Endometrial microvascular endothelial cells (primary cell): ENCODE data around the gene VMP1. TPM values are rescaled to one million over a fixed set of nuclear protein-coding genes. Genes with fewer than 3 reads are reported as not detected.
"Not testable (repeated sequence)": the region's sequence is repeated elsewhere in the genome, so short reads cannot be mapped to it uniquely, and the experiment has no call there.

Experiments used
- in situ Hi-C: cut with HindIII; loops from 2 replicates; pipeline ENCODE4 v1.10.0; 2017; ENCODE audit warnings: low sequenced_read_pairs, low pct_unique_long_range_greater_than_20kb; ENCODE audit errors: inconsistent ontology term
- total RNA-seq: library from RNA; depleted of rRNA; stranded (reverse); fragments of >200 nt; gene quantifications from one replicate; pipeline ENCODE4 v1.2.3, GENCODE V29; 2015; ENCODE audit errors: inconsistent ontology term

Gene VMP1
- total RNA-seq, 1 donor from 2014 or later, result 138 TPM

GRCh38 chr17:59791603-59792457, 84.4 kb downstream of the VMP1 start:
- in situ Hi-C loops, result no loop called here

- in situ Hi-C loops, result not testable (repeated sequence)
Observed at GRCh38 chr17:59792458-59792823, 85.0 kb downstream of the VMP1 start.

GRCh38 chr17:59793205-59793604, 85.8 kb downstream of the VMP1 start:
- in situ Hi-C loops, result no loop called here

GRCh38 chr17:59796138-59796537, 88.7 kb downstream of the VMP1 start:
- in situ Hi-C loops, result no loop called here

GRCh38 chr17:59796785-59797205, 89.3 kb downstream of the VMP1 start:
- in situ Hi-C loops, result no loop called here

GRCh38 chr17:59798111-59798510, 90.7 kb downstream of the VMP1 start:
- in situ Hi-C loops, result no loop called here

- in situ Hi-C loops, result no loop called here
Observed at GRCh38 chr17:59800530-59800942, 93.1 kb downstream of the VMP1 start.

- in situ Hi-C loops, result no loop called here
Observed at GRCh38 chr17:59802160-59802559, 94.7 kb downstream of the VMP1 start.

- in situ Hi-C loops, result no loop called here
Observed at GRCh38 chr17:59804901-59805465, 97.5 kb downstream of the VMP1 start.

- in situ Hi-C loops, result not testable (repeated sequence)
Observed at GRCh38 chr17:59806322-59806721, 98.9 kb downstream of the VMP1 start.

- in situ Hi-C loops, result no loop called here
Observed at GRCh38 chr17:59807892-59808509, 100.5 kb downstream of the VMP1 start.

GRCh38 chr17:59810894-59811153, 103.4 kb downstream of the VMP1 start:
- in situ Hi-C loops, result no loop called here

- in situ Hi-C loops, result no loop called here
Observed at GRCh38 chr17:59811209-59811608, 103.8 kb downstream of the VMP1 start.

GRCh38 chr17:59812139-59812538, 104.7 kb downstream of the VMP1 start:
- in situ Hi-C loops, result no loop called here

- in situ Hi-C loops, result no loop called here
Observed at GRCh38 chr17:59814276-59814675, 106.8 kb downstream of the VMP1 start.

- in situ Hi-C loops, result no loop called here
Observed at GRCh38 chr17:59814685-59815084, 107.2 kb downstream of the VMP1 start.

GRCh38 chr17:59815965-59816364, 108.5 kb downstream of the VMP1 start:
- in situ Hi-C loops, result no loop called here

GRCh38 chr17:59825533-59826322, 118.3 kb downstream of the VMP1 start:
- in situ Hi-C loops, result no loop called here

GRCh38 chr17:59826706-59827453, 119.4 kb downstream of the VMP1 start:
- in situ Hi-C loops, result no loop called here
